Neural progenitor cell (in vitro differentiated cells): Measurements from ENCODE around the gene INPPL1. TPM values are rescaled to one million over a fixed set of nuclear protein-coding genes. Genes with fewer than 3 reads are reported as not detected.

ENCODE experiments used
- DNase-seq: peaks from one replicate; pipeline ENCODE4 v3.0.0-alpha.2; 2016; ENCODE audit warnings: low spot score
- H2AFZ ChIP-seq: fragments of 200-600 bp; sonication (generic); replicated peaks from 2 replicates; pipeline ENCODE4 v1.6.1; 2016; ENCODE audit warnings: antibody characterized with exemption
- H3F3A ChIP-seq: fragments of 200-600 bp; sonication (generic); 2 replicates; pipeline ENCODE4 v1.6.1; 2016; ENCODE audit warnings: antibody characterized with exemption, low read depth
- H3K27ac ChIP-seq: fragments of 200-600 bp; sonication (generic); 2 replicates; pipeline ENCODE4 v1.5.1; 2016; ENCODE audit warnings: mild to moderate bottlenecking
- H3K27me3 ChIP-seq: fragments of 200-600 bp; sonication (generic); 2 replicates; pipeline ENCODE4 v1.6.1; 2016; ENCODE audit warnings: mild to moderate bottlenecking, moderate library complexity
- H3K36me3 ChIP-seq: fragments of 200-600 bp; sonication (generic); 2 replicates; pipeline ENCODE4 v1.5.1; 2016
- H3K4me1 ChIP-seq: fragments of 200-600 bp; sonication (generic); 2 replicates; pipeline ENCODE4 v1.6.1; 2016; ENCODE audit warnings: mixed run types
- H3K4me2 ChIP-seq: fragments of 200-600 bp; sonication (generic); 2 replicates; pipeline ENCODE4 v1.6.1; 2016
- H3K4me3 ChIP-seq: fragments of 200-600 bp; sonication (generic); 2 replicates; pipeline ENCODE4 v1.5.1; 2016
- H3K79me2 ChIP-seq: fragments of 200-600 bp; sonication (generic); 2 replicates; pipeline ENCODE4 v1.6.1; 2016; ENCODE audit warnings: low read depth
- H3K9ac ChIP-seq: fragments of 200-600 bp; sonication (generic); 2 replicates; pipeline ENCODE4 v1.6.1; 2016
- H3K9me3 ChIP-seq: fragments of 200-600 bp; sonication (generic); 2 replicates; pipeline ENCODE4 v1.5.1; 2016; ENCODE audit warnings: low read depth
- H4K20me1 ChIP-seq: fragments of 200-600 bp; sonication (generic); 2 replicates; pipeline ENCODE4 v1.6.1; 2016; ENCODE audit warnings: low read depth
- H3K27ac Mint-ChIP-seq: 3 replicates; pipeline ENCODE4 v1.8.0; 2021; ENCODE audit warnings: mixed read lengths
- H3K27me3 Mint-ChIP-seq: 2 replicates; pipeline ENCODE4 v1.8.0; 2022; ENCODE audit warnings: low read depth, mild to moderate bottlenecking, inconsistent platforms, moderate library complexity, mixed read lengths; ENCODE audit not compliant: insufficient read depth
- H3K36me3 Mint-ChIP-seq: 3 replicates; pipeline ENCODE4 v1.8.0; 2021; ENCODE audit warnings: mixed read lengths
- H3K4me1 Mint-ChIP-seq: 3 replicates; pipeline ENCODE4 v1.8.0; 2021; ENCODE audit warnings: mixed read lengths
- H3K4me3 Mint-ChIP-seq: 3 replicates; pipeline ENCODE4 v1.8.0; 2021; ENCODE audit warnings: mild to moderate bottlenecking, moderate library complexity, mixed read lengths
- H3K9me3 Mint-ChIP-seq: 3 replicates; pipeline ENCODE4 v1.8.0; 2020; ENCODE audit warnings: mixed read lengths
- EZH2 ChIP-seq: fragments of 200-600 bp; sonication (generic); IDR thresholded peaks from 2 replicates; pipeline ENCODE4 v1.6.1; 2017; ENCODE audit warnings: antibody characterized with exemption, mild to moderate bottlenecking, moderate library complexity
- EZH2phosphoT487 ChIP-seq: fragments of 200-600 bp; sonication (generic); IDR thresholded peaks from 2 replicates; pipeline ENCODE4 v1.6.1; 2017; ENCODE audit warnings: antibody characterized with exemption
- total RNA-seq: library from RNA; depleted of rRNA; stranded (reverse); fragments of >200 nt; gene quantifications from 2 replicates; pipeline ENCODE4 v1.2.3, GENCODE V29; 2015; ENCODE audit warnings: low replicate concordance
- TF ChIP-seq, protein P1 (sequence below): fragments of 200-600 bp; sonication (generic); IDR thresholded peaks from 2 replicates; pipeline ENCODE4 v1.5.1; 2017; ENCODE audit warnings: antibody characterized with exemption, mild to moderate bottlenecking

Gene INPPL1
- total RNA-seq, 1 donor from 2014 or later: 30.8 TPM

DNA sequence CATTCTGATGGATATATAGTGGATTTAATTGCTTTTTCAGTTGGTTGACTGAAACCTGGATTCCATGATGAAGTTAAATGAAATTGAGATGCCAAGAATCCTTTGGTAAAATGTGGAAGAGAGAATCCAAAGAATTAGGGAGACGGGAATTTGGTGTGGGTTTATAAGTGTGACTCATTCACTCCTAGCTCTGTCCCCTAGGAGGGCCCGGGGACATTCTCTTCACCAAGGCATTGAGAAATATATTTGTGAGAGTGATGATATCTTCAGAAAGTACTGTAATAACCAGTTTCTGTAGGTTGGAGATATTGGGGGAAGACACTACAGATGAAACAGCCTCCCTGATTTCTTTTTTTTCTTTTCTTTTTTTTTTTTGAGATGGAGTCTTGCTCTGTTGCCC lies 33.0 kb downstream of the INPPL1 start:
- Histone ChIP-seq H3K9me3 (no peaks in the 10 kb centered on the region), H4K20me1 (no peaks in the 10 kb centered on the region), H3F3A (no peaks in the 10 kb centered on the region), H3K4me3 (no peak overlapping the region), H3K79me2 (no peaks in the 10 kb centered on the region), H3K36me3 (no peaks in the 10 kb centered on the region), H3K9ac (no peak overlapping the region), H3K27me3 (no peaks in the 10 kb centered on the region), H2AFZ (no peak overlapping the region), H3K4me2 (no peak overlapping the region), H3K27ac (no peak overlapping the region), H3K4me1 (no peaks in the 10 kb centered on the region)
- H3K9me3 Mint-ChIP-seq: peaks cover 8% of the 10 kb centered on the region
- no peak for DNase-seq
- no peaks in the 10 kb centered on the region for H3K36me3 Mint-ChIP-seq
- no peaks in the 10 kb centered on the region for H3K4me1 Mint-ChIP-seq
- TF ChIP-seq EZH2 (no peak), EZH2phosphoT487 (no peak)
- TF ChIP-seq, protein P1, sequence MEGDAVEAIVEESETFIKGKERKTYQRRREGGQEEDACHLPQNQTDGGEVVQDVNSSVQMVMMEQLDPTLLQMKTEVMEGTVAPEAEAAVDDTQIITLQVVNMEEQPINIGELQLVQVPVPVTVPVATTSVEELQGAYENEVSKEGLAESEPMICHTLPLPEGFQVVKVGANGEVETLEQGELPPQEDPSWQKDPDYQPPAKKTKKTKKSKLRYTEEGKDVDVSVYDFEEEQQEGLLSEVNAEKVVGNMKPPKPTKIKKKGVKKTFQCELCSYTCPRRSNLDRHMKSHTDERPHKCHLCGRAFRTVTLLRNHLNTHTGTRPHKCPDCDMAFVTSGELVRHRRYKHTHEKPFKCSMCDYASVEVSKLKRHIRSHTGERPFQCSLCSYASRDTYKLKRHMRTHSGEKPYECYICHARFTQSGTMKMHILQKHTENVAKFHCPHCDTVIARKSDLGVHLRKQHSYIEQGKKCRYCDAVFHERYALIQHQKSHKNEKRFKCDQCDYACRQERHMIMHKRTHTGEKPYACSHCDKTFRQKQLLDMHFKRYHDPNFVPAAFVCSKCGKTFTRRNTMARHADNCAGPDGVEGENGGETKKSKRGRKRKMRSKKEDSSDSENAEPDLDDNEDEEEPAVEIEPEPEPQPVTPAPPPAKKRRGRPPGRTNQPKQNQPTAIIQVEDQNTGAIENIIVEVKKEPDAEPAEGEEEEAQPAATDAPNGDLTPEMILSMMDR: no peak
- H3K27me3 Mint-ChIP-seq: no peaks in the 10 kb centered on the region
- H3K4me3 Mint-ChIP-seq: no peak overlapping the region
- no peak overlapping the region for H3K27ac Mint-ChIP-seq

DNA sequence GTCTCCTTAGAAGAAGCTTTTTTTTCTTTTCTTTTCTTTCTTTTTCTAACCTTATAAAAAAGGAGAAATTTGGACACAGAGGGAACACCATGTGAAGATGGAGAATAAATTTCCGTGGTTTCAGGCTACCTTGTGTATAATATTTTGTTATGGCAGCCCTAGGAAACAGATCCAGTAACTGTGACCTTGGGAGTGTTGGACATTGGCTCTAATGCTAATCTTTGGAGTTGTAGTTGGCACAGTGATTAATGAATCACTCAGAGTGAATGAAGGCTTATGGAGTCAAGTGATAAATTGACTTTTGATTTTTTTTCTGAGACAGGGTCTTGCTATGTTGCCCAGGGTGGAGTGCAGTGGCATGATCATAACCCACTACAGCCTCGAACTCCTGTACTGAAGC lies 34.9 kb downstream of the INPPL1 start:
- TF ChIP-seq EZH2: no peak
- TF ChIP-seq, protein P1: no peak
- no peak for TF ChIP-seq EZH2phosphoT487
- no peak for DNase-seq
- Mint-ChIP-seq H3K4me1 (no peaks in the 10 kb centered on the region), H3K27me3 (no peaks in the 10 kb centered on the region), H3K27ac (no peak overlapping the region), H3K36me3 (no peaks in the 10 kb centered on the region), H3K4me3 (no peak overlapping the region), H3K9me3 (no peaks in the 10 kb centered on the region)
- no peaks in the 10 kb centered on the region for H3K4me1 ChIP-seq
- no peak overlapping the region for H2AFZ ChIP-seq
- no peak overlapping the region for H3K4me2 ChIP-seq
- H3K4me3 ChIP-seq: no peak overlapping the region
- H3K9ac ChIP-seq: no peak overlapping the region
- H3K36me3 ChIP-seq: no peaks in the 10 kb centered on the region
- no peaks in the 10 kb centered on the region for H3F3A ChIP-seq
- H3K79me2 ChIP-seq: no peaks in the 10 kb centered on the region
- H4K20me1 ChIP-seq: no peaks in the 10 kb centered on the region
- no peak overlapping the region for H3K27ac ChIP-seq
- no peaks in the 10 kb centered on the region for H3K9me3 ChIP-seq
- H3K27me3 ChIP-seq: no peaks in the 10 kb centered on the region

DNA sequence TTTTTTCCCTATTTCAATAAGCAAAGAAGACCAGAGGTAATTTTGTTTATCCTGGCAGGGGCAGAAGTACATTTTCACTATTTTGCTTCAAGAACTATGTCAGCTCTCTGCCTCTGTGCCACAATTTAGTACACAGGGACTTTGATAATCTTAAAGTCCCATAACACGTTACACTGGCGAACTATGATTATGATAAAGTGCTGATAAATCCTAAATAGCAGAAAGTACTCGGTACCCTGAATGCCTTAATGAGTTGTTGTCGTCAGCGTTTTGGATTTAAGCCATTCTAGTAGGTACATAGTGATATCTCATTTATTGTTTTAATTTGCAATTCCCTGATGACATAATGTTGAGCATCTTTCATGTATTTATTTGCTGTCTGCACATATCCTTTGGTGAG lies 36.0 kb downstream of the INPPL1 start:
- no peak overlapping the region for H3K4me2 ChIP-seq
- H3K9ac ChIP-seq: no peak overlapping the region
- Mint-ChIP-seq H3K27ac (no peak overlapping the region), H3K4me3 (no peak overlapping the region), H3K4me1 (no peaks in the 10 kb centered on the region), H3K27me3 (no peaks in the 10 kb centered on the region), H3K9me3 (no peaks in the 10 kb centered on the region), H3K36me3 (no peaks in the 10 kb centered on the region)
- no peak for DNase-seq
- no peak for TF ChIP-seq EZH2phosphoT487
- no peak for TF ChIP-seq EZH2
- TF ChIP-seq, protein P1: no peak
- no peak overlapping the region for H3K27ac ChIP-seq
- no peaks in the 10 kb centered on the region for H3K36me3 ChIP-seq
- H3K4me3 ChIP-seq: no peak overlapping the region
- H3K79me2 ChIP-seq: no peaks in the 10 kb centered on the region
- H2AFZ ChIP-seq: no peak overlapping the region
- H4K20me1 ChIP-seq: no peaks in the 10 kb centered on the region
- no peaks in the 10 kb centered on the region for H3K9me3 ChIP-seq
- H3K27me3 ChIP-seq: no peaks in the 10 kb centered on the region
- H3K4me1 ChIP-seq: no peaks in the 10 kb centered on the region
- H3F3A ChIP-seq: no peaks in the 10 kb centered on the region
